SK-N-SH treated with all-trans-retinoic acid at 6 μM for 48 hours (cell line): ENCODE measurements around the gene PBX3.

ENCODE experiments used
- ISL1 ChIP-seq: fragments of 250-450 bp; sonication (Bioruptor Pico); IDR thresholded peaks from 2 replicates; pipeline ENCODE4 v2.1.2; 2022; ENCODE audit warnings: mild to moderate bottlenecking, moderate library complexity
- OSR1 ChIP-seq: fragments of 250-450 bp; sonication (Bioruptor Pico); IDR thresholded peaks from 2 replicates; pipeline ENCODE4 v1.8.0; 2022; ENCODE audit warnings: moderate library complexity, mild to moderate bottlenecking, inconsistent platforms
- PATZ1 ChIP-seq: fragments of 250-450 bp; sonication (Bioruptor Pico); IDR thresholded peaks from 2 replicates; pipeline ENCODE4 v1.8.0; 2020; ENCODE audit warnings: mild to moderate bottlenecking, moderate library complexity, borderline replicate concordance

GRCh38 chr9:125845271-125845808 is 98.2 kb downstream of the PBX3 start:
- TF ChIP-seq PATZ1 (no peak), OSR1 (no peak), ISL1 (CRISPR knock-in tag) (no peak)
